Psoas muscle (tissue), 8 donors: ENCODE measurements around the gene LHFPL3. TPM values are rescaled to one million over a fixed set of nuclear protein-coding genes. Genes with fewer than 3 reads are reported as not detected.

ENCODE experiments used
- ATAC-seq, 4 donors: fragments of 200-7000 bp; cut with Tn5 transposase; one replicate each; pipeline ENCODE4 v1.9.1; 2020; ENCODE audit warnings: moderate library complexity in 3 of 4, mild to moderate bottlenecking in 2 of 4
- DNase-seq, 2 donors: peaks; one replicate each; pipeline ENCODE4 v3.0.0-alpha.2; 2020
- H3K27ac ChIP-seq: fragments of 200-600 bp; one replicate; pipeline ENCODE4 v1.8.0; 2022
- H3K27me3 ChIP-seq, 3 donors: fragments of 200-600 bp in 1 of 3; one replicate each; pipeline versions ENCODE4 v1.6.1 to v1.8.0; 2013 to 2022; ENCODE audit warnings: low read length in 2 of 3, mild to moderate bottlenecking in 2 of 3, moderate library complexity in 1 of 3; ENCODE audit not compliant: insufficient read depth in 3 of 3
- H3K36me3 ChIP-seq, 2 donors: fragments of 200-600 bp in 1 of 2; one replicate each; pipeline versions ENCODE4 v1.6.1 to v1.8.0; 2013 to 2022; ENCODE audit warnings: low read depth in 1 of 2, mild to moderate bottlenecking in 1 of 2, moderate library complexity in 1 of 2; ENCODE audit not compliant: insufficient read depth in 1 of 2
- H3K4me1 ChIP-seq: fragments of 200-600 bp; one replicate; pipeline ENCODE4 v1.8.0; 2022
- H3K4me3 ChIP-seq: fragments of 200-600 bp; one replicate; pipeline ENCODE4 v1.8.0; 2022; ENCODE audit warnings: mild to moderate bottlenecking
- H3K9me3 ChIP-seq: fragments of 200-600 bp; one replicate; pipeline ENCODE4 v1.8.0; 2022
- WGBS, 3 donors: extraction: QIAGEN DNeasy Blood & Tissue Kit; methylation state at CpG; one replicate each; pipeline versions ENCODE4 v1.1.6 to v1.1.7; 2013; 5-methylcytosine and 5-hydroxymethylcytosine counted together
- intact Hi-C, 2 donors: fragments of 100-400 bp; cut with DNase I; formaldehyde crosslinking; loops; one replicate each; pipeline versions ENCODE4 v1.11.0 to v1.14.2; 2022
- polyA plus RNA-seq, 3 donors: library from polyadenylated mRNA; stranded (reverse); fragments of 200-250 nt; gene quantifications; one replicate each; pipeline ENCODE4 v1.2.3, GENCODE V29; 2013
- total RNA-seq, 4 donors: library from RNA; stranded (reverse); fragmentation: NEBNext Ultra II Directional in 2 of 4; extraction: Animal tissue kit (Norgen Biotek cat#: 25700) in 2 of 4; gene quantifications; one replicate each; pipeline versions ENCODE4 v1.2.1 to v1.2.4, GENCODE V29; 2021 to 2023
- TF ChIP-seq, protein P1 (sequence below): fragments of 200-600 bp; IDR thresholded peaks from one replicate; pipeline ENCODE4 v1.8.0; 2022; ENCODE audit warnings: antibody characterized with exemption
- donor health status: healthy with polysubstance abuse.
- donor health status: DM: no; HTN: no; CAD: no; lungs with moderate emphysema.
- donor health status: Bipolar disorder and iron deficiency.
- donor health status: healthy.
- donor health status: DM: yes; HTN: yes; CAD: no.
- donor health status: DM: no; HTN: no; CAD: no.
- donor health status: DM: no; HTN: no; CAD: no.
- donor health status: DM: yes; HTN: yes; CAD: no.

Gene LHFPL3
- total and polyA plus RNA-seq, 7 donors, result not detected

GRCh38 chr7:104640506-104640905, 312.1 kb downstream of the LHFPL3 start:
- Histone ChIP-seq H3K4me1 (no peaks in the 10 kb centered on the region), H3K27me3 (no peaks in the 10 kb centered on the region), H3K36me3 (no peaks in the 10 kb centered on the region), H3K4me3 (no peak overlapping the region), H3K9me3 (no peaks in the 10 kb centered on the region), H3K27ac (no peak overlapping the region)
- ATAC-seq, result no peak
- WGBS, 3 donors, result 82 to 84% (median 84%) methylated on average over 4 of the region's 4 CpGs
- TF ChIP-seq, protein P1, sequence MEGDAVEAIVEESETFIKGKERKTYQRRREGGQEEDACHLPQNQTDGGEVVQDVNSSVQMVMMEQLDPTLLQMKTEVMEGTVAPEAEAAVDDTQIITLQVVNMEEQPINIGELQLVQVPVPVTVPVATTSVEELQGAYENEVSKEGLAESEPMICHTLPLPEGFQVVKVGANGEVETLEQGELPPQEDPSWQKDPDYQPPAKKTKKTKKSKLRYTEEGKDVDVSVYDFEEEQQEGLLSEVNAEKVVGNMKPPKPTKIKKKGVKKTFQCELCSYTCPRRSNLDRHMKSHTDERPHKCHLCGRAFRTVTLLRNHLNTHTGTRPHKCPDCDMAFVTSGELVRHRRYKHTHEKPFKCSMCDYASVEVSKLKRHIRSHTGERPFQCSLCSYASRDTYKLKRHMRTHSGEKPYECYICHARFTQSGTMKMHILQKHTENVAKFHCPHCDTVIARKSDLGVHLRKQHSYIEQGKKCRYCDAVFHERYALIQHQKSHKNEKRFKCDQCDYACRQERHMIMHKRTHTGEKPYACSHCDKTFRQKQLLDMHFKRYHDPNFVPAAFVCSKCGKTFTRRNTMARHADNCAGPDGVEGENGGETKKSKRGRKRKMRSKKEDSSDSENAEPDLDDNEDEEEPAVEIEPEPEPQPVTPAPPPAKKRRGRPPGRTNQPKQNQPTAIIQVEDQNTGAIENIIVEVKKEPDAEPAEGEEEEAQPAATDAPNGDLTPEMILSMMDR, result no peak
- intact Hi-C loops, result no loop called here
- no peak for DNase-seq

DNA sequence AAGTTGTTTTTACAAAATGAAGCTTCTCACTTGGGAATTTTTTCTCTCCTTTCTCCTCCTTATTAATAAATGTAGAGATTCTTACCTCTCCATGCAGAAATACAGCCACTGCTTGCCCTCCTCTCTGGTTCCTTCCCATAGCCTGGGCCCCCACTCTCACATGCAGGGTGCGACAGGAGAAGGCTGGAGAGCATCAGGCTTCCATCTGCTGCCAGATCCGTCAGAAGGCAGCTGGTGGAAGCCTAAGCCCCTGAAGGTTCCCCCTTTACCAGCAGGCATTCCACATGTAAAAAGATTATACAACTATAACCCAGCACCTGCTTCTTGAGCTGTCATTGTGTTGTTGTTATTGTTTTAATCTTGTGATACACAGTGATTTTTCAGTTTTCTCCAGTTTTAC, 314.2 kb downstream of the LHFPL3 start:
- no peaks in the 10 kb centered on the region for H3K27me3 ChIP-seq
- 15 to 27% (median 18%) methylated on average over 2 of the region's 2 CpGs for WGBS, 3 donors
- H3K36me3 ChIP-seq, result no peaks in the 10 kb centered on the region
- no peaks in the 10 kb centered on the region for H3K4me1 ChIP-seq
- H3K4me3 ChIP-seq, result no peak overlapping the region
- no peak overlapping the region for H3K27ac ChIP-seq
- TF ChIP-seq, protein P1, result no peak
- no peak for DNase-seq
- intact Hi-C loops, result no loop called here
- ATAC-seq, result no peak
- no peaks in the 10 kb centered on the region for H3K9me3 ChIP-seq

DNA sequence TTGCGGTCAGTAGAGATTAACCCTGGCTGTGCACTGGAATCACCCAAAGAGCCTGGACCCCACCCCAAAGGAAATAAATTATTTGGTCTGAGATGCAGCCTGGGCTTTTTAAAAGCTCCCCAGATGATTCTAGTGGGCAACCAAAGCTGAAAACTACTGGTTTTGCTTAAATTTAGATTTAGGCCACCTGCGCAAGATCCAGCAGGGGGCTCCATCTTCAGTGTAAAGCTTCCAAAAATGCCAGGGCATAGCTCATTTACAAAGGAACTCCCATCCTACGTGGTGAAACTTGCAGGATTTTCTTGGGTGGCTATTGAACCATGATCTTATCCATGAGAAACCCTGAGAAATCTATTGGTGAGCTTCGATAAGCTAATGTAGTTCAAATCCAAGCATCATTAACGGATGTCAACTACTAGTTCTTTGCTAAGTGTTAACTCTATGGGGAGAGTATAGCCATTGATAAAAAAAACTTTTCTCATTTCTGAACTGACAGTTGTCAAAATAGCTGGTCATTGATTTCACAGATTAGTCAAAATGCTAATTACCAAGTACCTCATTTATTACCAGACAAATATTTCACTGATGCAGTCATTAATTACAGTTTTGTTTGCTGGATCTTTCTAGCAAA, 315.3 kb downstream of the LHFPL3 start:
- Histone ChIP-seq H3K4me1 (no peaks in the 10 kb centered on the region), H3K27me3 (no peaks in the 10 kb centered on the region), H3K27ac (no peak overlapping the region), H3K4me3 (no peak overlapping the region), H3K9me3 (no peaks in the 10 kb centered on the region), H3K36me3 (no peaks in the 10 kb centered on the region)
- DNase-seq (no peak), ATAC-seq (no peak)
- intact Hi-C loops, result no loop called here
- WGBS, 3 donors, result 53 to 55% (median 55%) methylated on average over 5 of the region's 5 CpGs
- TF ChIP-seq, protein P1, result no peak

DNA sequence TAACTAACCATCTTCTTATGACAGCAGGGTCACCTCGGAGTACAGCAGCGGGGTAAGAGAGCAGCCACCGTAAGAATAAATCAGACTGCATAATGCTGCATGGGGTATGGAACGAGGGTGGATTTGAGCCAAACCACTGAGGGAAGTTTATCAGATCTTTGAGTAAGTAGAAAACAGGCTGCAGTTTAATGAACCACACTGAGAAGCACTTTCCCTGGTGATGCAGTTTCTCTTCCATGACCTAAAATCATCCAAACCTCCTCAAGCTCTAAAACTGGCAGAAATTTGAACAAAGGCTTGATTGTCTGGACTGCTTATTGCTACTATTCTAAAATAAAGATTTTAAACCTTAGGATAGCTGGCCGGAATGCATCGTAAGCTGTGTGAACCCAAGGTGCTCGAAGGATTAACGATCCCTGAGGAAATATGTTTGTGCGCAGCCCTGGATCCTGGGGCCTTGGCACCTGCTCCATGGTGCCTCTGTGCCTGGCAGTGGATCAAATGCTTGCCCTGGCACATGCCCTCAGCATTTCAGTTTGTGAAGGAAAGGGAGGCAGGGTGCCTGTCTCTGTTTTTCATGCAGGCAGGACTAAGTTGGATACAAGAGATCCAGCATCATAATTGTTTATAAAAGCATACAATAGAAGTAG, 322.7 kb downstream of the LHFPL3 start:
- H3K27ac ChIP-seq, result no peak overlapping the region
- TF ChIP-seq, protein P1, result no peak
- intact Hi-C loops, result no loop called here
- WGBS, 3 donors, result 45 to 75% (median 55%) methylated on average over 9 of the region's 9 CpGs
- H3K27me3 ChIP-seq, result no peaks in the 10 kb centered on the region
- H3K4me3 ChIP-seq, result no peak overlapping the region
- DNase-seq (no peak), ATAC-seq (no peak)
- H3K4me1 ChIP-seq, result no peaks in the 10 kb centered on the region
- H3K36me3 ChIP-seq, result no peaks in the 10 kb centered on the region
- no peaks in the 10 kb centered on the region for H3K9me3 ChIP-seq
